ENCODE measurements around the gene CLTCL1.

Gene CLTCL1

GRCh38 chr22:19234126-19234896 is 57.2 kb downstream of the CLTCL1 start:
- H3K4me3 ChIP-seq (replicated peaks in 1 of 2; ENCODE audit: low read depth in 2 of 2, low read length in 2 of 2): no peak overlapping the region
- DNase-seq (ENCODE audit: low read depth in 2 of 2): no peak
- no peak for TF ChIP-seq CTCF (IDR thresholded peaks at IDR 0.05; ENCODE audit: low read depth, low read length)

- no peak overlapping the region for H3K4me3 ChIP-seq (replicated peaks in 1 of 2; ENCODE audit: low read depth in 2 of 2, low read length in 2 of 2)
- no peak for DNase-seq (ENCODE audit: low read depth in 2 of 2)
- no peak for TF ChIP-seq CTCF (IDR thresholded peaks at IDR 0.05; ENCODE audit: low read depth, low read length)
Measured at GRCh38 chr22:19233189-19233661, 58.3 kb downstream of the CLTCL1 start.

DNA sequence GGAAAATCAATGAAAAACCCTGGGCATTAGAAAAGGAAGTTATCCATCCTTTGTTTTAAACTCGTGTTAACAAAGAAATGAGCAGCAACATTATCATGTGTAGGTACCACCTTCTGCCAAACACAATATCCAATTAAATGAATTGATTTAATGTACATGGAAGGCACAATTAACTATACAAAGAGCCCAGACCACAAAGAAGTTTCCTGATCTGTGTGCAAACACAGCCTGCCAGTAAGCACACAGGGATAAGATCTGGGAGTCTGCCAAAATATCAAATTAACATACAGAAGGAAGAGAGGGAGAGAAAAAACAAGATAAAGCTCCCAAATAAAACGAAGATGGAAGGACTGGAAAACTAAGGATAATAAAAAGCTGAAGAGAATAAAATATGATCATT is 58.9 kb downstream of the CLTCL1 start:
- TF ChIP-seq CTCF (IDR thresholded peaks at IDR 0.05; ENCODE audit: low read depth, low read length): no peak
- peak in 1 of 2 donors; percentile 39 for DNase-seq (ENCODE audit: low read depth in 2 of 2)
- H3K4me3 ChIP-seq (replicated peaks in 1 of 2; ENCODE audit: low read depth in 2 of 2, low read length in 2 of 2): no peak overlapping the region

DNA sequence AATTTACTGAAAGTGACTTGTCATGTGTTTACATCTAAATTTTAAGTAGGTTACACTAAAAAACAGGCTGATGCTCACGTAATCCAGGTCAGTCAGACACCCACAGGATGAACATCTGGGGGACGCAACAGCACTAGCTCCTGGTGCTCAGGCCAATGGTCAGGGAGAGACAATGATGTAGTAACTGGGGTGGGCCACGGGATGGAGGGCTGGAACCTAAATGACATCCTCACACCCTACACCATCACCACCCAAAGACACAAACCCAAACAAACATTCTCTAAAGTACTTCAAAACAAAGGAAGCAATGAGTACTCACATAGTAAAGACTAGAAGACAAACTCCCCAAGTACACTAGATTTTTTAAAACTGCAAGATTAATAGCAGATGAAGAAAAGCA is 59.5 kb downstream of the CLTCL1 start:
- no peak overlapping the region for H3K4me3 ChIP-seq (replicated peaks in 1 of 2; ENCODE audit: low read depth in 2 of 2, low read length in 2 of 2)
- no peak for TF ChIP-seq CTCF (IDR thresholded peaks at IDR 0.05; ENCODE audit: low read depth, low read length)
- DNase-seq (ENCODE audit: low read depth in 2 of 2): no peak

DNA sequence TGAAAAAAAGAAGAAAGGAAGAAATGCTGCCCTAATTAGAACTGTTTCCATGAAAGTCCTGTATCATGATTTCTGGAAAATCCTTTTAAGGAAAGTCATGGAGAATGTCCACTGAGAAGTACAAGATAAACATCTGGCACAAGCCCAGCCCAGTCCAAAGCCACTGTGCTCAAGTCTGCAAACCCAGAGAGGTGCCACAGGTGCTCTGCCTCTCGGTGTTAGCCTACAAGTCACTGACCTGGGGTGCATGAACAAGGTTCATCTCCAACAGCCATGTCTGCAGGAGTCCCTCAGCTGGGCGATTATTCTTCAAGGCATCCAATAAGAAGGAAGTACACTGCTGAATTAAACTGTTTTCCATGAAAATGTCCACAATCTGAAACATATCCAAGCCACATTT is 61.9 kb downstream of the CLTCL1 start:
- TF ChIP-seq CTCF (IDR thresholded peaks at IDR 0.05; ENCODE audit: low read depth, low read length): no peak
- no peak overlapping the region for H3K4me3 ChIP-seq (replicated peaks in 1 of 2; ENCODE audit: low read depth in 2 of 2, low read length in 2 of 2)
- DNase-seq (ENCODE audit: low read depth in 2 of 2): no peak

DNA sequence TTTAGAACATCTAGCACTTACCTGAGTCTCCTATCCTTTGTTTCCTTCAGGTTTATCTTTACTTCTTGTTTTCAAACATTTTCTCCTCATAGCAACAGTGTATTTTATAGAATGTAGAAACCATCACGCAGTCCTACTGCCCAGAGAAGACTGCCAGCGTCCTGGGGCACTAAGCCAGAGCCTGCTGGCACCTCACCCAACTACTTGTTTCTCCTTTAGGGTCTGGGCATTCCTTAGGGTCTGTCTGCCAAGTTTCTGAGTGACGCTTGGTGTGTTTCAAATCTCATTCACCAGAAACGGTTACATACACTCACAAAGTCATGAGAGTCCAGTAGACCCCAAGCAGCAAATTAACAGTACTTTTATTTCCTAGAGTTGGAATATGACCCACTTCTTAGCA is 63.3 kb downstream of the CLTCL1 start:
- no peak overlapping the region for H3K4me3 ChIP-seq (replicated peaks in 1 of 2; ENCODE audit: low read depth in 2 of 2, low read length in 2 of 2)
- no peak for DNase-seq (ENCODE audit: low read depth in 2 of 2)
- TF ChIP-seq CTCF (IDR thresholded peaks at IDR 0.05; ENCODE audit: low read depth, low read length): no peak

- no peak overlapping the region for H3K4me3 ChIP-seq (replicated peaks in 1 of 2; ENCODE audit: low read depth in 2 of 2, low read length in 2 of 2)
- TF ChIP-seq CTCF (IDR thresholded peaks at IDR 0.05; ENCODE audit: low read depth, low read length): no peak
- no peak for DNase-seq (ENCODE audit: low read depth in 2 of 2)
Measured at GRCh38 chr22:19226428-19226827, 65.1 kb downstream of the CLTCL1 start.

Measured in cardiac fibroblast (primary cell).